KOPT-K1 (cell line): Measurements from ENCODE around the gene TACO1.

Experiments
- H3K27ac ChIP-seq: fragments of 200-600 bp; sonication (generic); 2 replicates; pipeline ENCODE4 v1.5.1; 2016; ENCODE audit warnings: antibody characterized with exemption, mild to moderate bottlenecking, low read depth, low read length; ENCODE audit not compliant: poor library complexity, severe bottlenecking
- H3K36me3 ChIP-seq: fragments of 200-600 bp; sonication (generic); 2 replicates; pipeline ENCODE4 v1.5.1; 2017; ENCODE audit warnings: antibody characterized with exemption, mild to moderate bottlenecking, low read length, moderate library complexity; ENCODE audit not compliant: insufficient read depth
- H3K9me3 ChIP-seq: fragments of 200-600 bp; sonication (generic); 2 replicates; pipeline ENCODE4 v1.5.1; 2017; ENCODE audit warnings: antibody characterized with exemption, low read length, mild to moderate bottlenecking; ENCODE audit not compliant: insufficient read depth, poor library complexity, severe bottlenecking

The TACO1 gene

DNA sequence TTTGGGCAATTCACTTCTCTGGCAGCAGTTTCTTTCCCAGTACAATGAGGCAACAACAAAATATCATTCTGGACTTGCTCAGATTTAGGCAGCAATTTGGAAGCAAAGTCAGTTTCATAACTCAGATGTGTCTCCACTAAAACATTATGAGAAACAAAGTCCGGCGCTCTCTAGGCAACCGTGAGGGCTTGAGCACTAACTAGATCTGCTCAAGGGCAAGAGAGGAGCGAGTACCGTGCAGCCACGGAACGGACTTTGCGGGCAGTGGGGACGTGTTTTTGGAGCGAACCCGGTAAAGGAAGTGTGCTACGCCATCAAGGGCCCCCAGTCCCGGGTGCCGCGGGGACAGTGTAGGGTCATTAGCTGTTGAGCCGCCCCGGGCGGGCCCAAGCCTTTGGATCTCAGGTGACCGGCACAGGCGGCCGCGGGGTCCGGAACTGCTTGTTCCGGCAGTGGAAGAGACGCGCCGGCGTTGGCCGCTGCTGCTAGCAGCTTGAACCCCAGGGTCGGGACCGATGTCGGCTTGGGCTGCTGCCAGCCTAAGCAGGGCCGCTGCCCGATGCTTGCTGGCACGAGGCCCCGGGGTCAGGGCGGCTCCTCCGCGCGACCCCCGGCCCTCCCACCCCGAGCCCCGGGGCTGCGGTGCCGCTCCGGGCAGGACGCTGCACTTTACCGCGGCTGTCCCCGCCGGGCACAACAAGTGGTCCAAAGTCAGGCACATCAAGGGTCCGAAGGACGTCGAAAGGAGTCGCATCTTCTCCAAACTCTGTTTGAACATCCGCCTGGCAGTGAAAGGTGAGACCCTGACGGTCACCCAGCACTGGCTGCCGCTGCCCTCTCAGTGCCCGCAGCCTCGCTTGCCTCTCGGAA is at the start of gene TACO1:
TSS of gene TACO1 (plus strand) at position 327 of the 870 bp plus-strand sequence. CDS start at position 516, 189 bp downstream.
- Histone ChIP-seq H3K36me3 (peaks cover 24% of the 10 kb centered on the region), H3K9me3 (no peaks in the 10 kb centered on the region), H3K27ac (peak within 1 kb of the TSS; percentile 70)

DNA sequence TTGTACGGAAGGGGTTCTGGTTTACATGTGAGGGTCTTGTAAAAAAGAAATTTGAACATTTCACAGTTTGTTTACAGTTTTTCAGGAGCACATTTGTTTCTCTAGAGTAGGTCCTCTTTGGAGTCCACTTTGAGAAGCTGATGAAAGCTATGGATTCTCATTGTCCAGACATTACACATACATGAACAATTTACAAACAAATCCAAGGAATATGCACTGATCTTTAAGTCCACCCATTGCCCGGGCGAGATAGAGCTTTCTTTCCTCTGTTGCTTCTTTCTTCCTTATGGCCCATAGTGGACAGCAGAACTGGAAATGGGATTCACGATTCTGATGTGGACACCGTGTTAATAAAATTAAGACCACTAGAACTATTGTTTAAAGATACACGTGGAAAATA is 48.5 kb upstream of the TACO1 start:
- no peaks in the 10 kb centered on the region for H3K9me3 ChIP-seq
- peaks cover 47% of the 10 kb centered on the region for H3K36me3 ChIP-seq
- H3K27ac ChIP-seq = peak overlapping the region; percentile 29

DNA sequence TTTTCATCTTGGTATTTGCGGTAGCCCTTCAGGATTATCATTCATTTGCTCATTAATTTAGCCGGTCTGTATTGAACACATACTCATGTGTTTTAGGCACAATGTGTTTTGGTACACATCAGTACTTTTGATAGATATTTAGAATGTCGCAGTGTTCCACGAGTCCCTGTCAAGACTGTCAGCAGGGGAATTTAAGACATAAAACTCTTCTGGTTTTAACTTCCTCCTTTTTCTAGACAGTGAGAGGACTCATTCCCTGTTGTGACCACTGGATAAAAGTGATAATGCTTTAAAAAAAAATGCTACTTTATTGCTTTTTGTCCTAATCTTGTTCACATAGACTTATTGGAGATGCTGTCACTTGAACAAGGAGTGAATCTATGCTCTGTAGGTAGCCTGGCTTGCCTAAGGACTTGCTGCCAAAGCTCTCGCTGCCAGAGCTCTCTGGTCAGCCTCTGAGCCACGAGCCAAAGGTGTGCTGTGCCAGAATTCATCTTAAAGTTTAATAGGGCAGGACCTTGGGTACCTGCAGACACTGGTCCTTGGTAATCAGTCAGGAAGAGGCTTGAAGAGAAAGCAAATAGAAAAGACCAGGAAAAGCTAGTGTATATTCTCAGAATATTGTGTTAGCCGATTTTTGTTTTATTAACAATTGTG is 45.1 kb upstream of the TACO1 start:
- Histone ChIP-seq H3K9me3 (no peaks in the 10 kb centered on the region), H3K27ac (no peak overlapping the region), H3K36me3 (peaks cover 57% of the 10 kb centered on the region)

DNA sequence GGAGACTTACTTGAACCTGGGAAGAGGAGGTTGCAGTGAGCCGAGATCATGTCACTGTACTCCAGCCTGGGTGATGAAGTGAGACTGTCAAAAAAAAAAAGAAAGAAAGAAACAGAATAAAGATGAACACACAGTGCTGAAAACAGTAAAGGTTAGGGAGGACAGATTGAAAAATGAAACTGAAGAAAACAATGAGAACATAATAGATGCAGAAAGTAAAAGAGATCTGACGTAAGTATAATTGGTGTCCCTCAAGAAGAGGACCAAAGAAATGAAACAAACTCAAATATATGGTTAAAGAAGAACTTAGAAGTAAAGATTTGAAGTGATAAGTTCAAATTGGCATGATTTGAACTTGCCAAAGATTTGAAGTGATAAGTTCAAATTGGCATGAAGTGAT is 43.3 kb upstream of the TACO1 start:
- Histone ChIP-seq H3K36me3 (peaks cover 54% of the 10 kb centered on the region), H3K9me3 (no peaks in the 10 kb centered on the region), H3K27ac (no peak overlapping the region)

DNA sequence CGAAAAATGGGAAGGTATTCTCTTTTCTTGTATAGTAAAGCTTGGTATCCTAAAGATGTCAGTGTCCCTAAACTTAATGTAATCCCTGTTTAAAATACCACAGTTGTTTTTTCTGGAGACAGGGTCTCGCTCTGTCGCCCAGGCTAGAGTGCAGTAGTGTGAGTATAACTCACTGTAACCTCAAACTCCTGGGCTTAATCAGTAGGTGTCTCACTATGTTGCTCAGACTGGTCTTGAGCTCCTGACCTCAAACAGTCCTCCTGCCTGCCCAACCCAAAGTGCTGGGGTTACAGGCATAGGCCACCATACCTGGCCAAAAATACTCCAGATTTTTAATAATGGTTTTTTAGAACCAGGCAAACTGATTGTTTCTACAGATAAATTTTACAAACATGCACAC is 42.3 kb upstream of the TACO1 start:
- H3K36me3 ChIP-seq = peaks cover 44% of the 10 kb centered on the region
- H3K27ac ChIP-seq = no peak overlapping the region
- no peaks in the 10 kb centered on the region for H3K9me3 ChIP-seq

DNA sequence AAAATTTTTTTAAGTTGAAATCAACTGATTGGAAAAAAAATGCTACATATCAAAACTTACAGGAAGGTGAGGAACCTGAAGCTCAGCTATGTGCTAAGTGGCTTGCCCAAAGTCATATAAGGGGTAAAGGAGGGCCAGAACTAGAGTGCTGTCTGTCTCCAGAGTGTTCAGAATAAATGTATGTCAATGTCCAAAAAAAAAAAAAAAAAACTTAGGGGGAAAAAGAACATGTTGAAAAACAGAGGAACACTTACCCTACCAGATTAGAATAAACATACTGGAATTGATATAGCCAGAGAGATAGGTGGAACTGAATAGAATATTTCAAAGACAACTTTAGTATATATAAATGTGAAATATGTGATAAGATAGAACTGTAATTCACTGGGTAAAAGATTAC is 38.9 kb upstream of the TACO1 start:
- no peak overlapping the region for H3K27ac ChIP-seq
- H3K36me3 ChIP-seq = peaks cover 15% of the 10 kb centered on the region; the same call in 1 of the 2 replicates
- no peaks in the 10 kb centered on the region for H3K9me3 ChIP-seq

DNA sequence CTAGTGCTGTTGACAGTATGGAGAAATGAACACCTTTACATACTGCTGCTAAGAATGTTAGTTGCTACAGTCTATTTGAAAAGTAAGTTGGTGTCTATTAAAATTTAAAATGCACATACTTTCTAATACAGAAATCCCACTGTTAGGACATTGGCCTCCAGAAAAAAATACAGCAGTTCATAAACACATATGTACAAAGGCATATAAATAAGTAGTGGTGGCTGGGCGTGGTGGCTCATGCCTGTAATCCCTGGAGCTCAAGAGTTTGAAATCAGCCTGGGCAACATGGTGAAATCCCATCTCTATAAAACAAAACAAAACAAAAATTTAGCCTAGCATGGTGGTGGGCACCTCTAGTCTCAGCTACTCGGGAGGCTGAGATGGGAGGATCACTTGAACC is 37.4 kb upstream of the TACO1 start:
- peaks cover 6% of the 10 kb centered on the region; the same call in 1 of the 2 replicates for H3K36me3 ChIP-seq
- no peaks in the 10 kb centered on the region for H3K9me3 ChIP-seq
- no peak overlapping the region for H3K27ac ChIP-seq

DNA sequence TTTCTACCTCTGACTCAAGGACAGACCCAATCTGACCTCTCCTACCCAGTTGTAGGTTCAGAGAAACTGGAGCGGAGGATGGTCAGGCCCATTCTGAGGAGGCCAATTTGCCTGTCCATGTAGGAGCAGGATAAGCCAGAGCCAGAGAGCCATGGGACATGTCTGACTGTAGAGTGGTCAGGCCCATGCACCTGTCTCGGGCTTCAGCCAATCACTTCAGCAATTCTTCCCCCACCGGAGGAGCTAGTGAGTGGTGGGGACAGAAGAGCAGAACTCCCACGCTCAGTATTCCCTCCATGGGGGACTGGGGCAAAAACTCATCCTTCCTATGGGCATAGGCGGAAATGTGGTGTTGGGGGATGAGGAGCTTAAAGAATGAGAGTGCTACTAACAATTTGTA is 36.1 kb upstream of the TACO1 start:
- Histone ChIP-seq H3K36me3 (peaks cover 17% of the 10 kb centered on the region), H3K9me3 (no peaks in the 10 kb centered on the region)

DNA sequence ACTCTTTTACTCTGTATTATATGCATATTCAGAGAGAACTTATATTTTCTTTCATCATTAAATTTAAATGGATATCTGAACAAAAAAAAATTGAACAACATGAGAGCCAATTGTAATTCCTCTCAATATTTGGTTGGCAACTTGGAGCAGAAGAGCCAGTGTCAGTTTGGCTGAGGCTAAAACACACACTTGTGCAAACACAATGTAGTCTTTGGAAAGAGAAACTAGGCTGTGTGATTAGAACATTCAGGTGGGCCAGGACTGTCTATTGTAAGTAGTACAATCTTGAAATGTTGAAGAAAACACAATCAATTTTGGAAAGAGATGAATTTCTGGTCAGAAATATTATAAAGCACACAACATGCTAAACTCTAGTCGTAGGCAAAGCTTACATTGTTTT is 33.5 kb upstream of the TACO1 start:
- Histone ChIP-seq H3K9me3 (no peaks in the 10 kb centered on the region), H3K36me3 (peaks cover 30% of the 10 kb centered on the region), H3K27ac (no peak overlapping the region)

More for the DNA sequence above, 36.1 kb upstream of the TACO1 start:
- H3K27ac ChIP-seq = no peak overlapping the region

DNA sequence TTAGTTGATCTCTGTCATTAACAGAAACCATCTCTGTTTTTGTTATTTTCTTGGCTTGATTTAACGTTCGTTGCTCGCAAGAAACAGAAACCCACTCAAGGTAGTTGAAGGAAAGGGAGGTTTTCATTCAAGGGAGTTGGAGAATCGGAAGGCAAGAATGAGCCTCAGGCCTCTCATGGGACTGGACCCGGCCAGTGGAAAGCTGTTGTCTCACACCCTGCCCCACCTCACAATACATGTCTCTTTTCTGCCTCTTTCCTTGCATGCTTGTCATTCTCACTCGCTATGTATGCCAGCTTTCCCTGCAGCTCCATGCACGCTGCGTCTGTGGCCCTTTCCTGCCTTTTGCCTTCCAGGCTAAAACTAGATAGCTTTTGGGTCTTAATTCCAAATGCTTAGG is 32.1 kb upstream of the TACO1 start:
- Histone ChIP-seq H3K27ac (no peak overlapping the region), H3K9me3 (no peaks in the 10 kb centered on the region), H3K36me3 (peaks cover 43% of the 10 kb centered on the region)

DNA sequence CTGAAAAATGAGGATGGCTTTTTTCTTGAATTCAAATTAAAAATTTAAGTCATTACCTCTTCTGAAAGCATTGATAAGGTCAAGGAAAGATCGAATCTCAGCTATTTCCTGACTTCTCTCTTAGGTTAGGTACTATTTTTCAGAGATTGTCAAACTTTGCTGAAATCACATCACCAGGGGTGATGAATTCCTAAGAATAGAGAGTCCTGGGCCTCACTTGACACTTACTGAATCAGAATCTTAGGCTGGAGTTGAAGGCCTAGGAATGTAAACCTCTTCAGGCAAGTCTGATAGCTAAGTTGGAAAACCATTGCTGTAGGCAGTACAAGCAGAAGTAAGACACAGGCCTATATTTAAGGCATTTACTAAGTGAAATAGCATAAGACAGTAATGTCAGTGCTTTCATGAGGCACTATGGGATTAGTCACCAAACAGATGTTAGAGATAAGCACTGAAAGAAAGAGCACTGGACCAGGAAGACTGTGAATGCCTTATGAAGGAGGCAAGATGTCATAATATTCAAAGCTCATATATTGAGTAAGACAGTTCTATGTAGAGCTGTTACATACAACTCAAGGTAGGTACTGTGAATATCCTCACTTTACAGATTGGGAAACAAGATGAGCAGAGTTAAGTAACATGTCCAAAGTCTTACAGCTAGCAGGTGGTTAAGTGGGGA is 28.9 kb upstream of the TACO1 start:
- peaks cover 51% of the 10 kb centered on the region for H3K36me3 ChIP-seq
- H3K27ac ChIP-seq = no peak overlapping the region
- no peaks in the 10 kb centered on the region for H3K9me3 ChIP-seq

DNA sequence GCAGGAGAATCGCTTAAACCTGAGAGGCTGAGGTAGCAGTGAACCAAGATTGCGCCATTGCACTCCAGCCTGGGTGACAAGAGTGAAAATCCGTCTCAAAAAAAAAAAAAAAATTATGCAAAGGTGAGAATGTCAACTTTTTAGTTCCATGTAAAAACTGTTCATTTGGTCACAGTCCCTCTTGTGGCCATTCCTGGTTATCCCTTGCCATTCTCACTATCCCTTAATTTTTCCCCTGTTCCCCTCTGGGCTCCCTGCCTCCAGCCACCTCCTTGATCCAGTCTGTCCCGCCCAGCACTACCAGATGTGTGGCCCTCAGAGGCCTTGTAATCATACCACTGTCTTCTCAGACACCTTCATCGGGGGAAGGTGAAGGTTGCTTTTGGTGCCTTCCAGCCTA is 27.1 kb upstream of the TACO1 start:
- no peaks in the 10 kb centered on the region for H3K9me3 ChIP-seq
- no peak overlapping the region for H3K27ac ChIP-seq
- peaks cover 62% of the 10 kb centered on the region for H3K36me3 ChIP-seq

DNA sequence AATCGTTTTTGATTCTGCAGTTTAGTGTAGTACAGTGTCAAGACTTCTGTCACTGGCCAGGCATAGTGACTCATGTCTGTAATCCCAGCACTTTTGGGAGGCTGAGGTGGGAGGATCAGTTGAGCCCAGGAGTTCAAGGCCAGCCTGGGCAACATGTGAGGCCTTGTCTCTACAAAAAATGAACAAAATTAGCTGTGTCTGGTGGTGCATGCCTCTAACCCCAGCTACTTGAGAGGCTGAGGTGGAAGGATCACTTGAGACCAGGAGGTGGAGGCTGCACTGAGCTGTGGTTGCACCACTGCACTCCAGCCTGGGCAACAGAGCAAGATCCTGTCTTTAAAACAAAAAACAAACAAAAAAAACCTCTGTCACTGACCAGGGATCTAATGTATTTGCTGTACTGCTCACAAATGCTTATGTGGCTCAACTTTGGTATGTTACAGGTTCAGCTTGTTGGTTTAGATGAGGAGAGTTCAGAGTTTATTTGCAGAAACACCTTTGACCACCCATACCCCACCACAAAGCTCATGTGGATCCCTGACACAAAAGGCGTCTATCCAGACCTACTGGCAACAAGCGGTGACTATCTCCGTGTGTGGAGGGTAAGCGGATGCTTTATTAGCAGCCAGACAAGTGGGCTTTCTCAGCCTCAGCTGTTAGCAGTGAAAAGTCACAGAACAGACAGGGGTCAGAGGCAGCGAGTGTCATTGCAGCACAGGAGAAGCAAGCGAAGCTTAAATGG is 22.5 kb upstream of the TACO1 start:
- H3K9me3 ChIP-seq = no peaks in the 10 kb centered on the region
- H3K27ac ChIP-seq = no peak overlapping the region
- H3K36me3 ChIP-seq = peaks cover 76% of the 10 kb centered on the region

DNA sequence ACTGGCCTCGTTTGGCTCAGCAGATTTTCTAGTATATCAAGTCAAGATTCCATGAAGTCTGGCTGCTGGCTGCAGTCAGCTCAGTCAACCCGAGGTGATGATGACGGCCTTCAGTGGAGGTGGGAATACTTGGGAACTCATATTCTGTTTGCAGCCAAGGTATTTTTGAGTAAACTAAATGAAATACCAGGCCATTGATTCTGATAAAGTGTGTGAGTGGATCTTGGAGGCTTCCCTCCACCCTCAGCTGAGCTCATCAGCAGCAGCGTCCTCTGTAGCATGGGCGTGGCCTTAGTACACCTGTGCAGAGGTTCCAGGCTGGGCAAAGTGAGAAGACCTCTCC is 22.0 kb upstream of the TACO1 start:
- Histone ChIP-seq H3K36me3 (peaks cover 77% of the 10 kb centered on the region), H3K27ac (no peak overlapping the region), H3K9me3 (no peaks in the 10 kb centered on the region)

DNA sequence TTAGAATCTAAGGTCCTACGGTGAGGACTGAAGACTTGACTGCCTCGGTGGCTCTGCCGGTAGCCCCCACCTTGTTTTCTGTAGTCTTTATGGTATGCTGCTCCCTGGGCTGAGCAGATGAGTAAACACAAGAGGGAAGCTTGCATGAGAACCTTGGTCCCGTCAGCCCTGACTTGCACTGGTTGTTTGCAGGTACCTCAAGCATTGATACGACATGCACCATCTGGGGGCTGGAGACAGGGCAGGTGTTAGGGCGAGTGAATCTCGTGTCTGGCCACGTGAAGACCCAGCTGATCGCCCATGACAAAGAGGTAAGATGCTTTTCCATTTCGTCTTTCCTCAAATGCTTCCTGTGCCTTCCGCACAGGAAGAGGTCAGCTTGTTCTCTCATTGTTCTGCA is 21.1 kb upstream of the TACO1 start:
- Histone ChIP-seq H3K27ac (no peak overlapping the region), H3K36me3 (peaks cover 80% of the 10 kb centered on the region), H3K9me3 (no peaks in the 10 kb centered on the region)
